HFF-Myc (cell line): ENCODE data around the gene AGPAT4.

Experiments used
- DNase-seq: peaks from one replicate; pipeline ENCODE4 v3.0.0-alpha.2; 2011; ENCODE audit warnings: low read depth; ENCODE audit errors: extremely low read depth
- H3K4me3 ChIP-seq: replicated peaks from 2 replicates; pipeline ENCODE4 v1.5.1; 2011; ENCODE audit warnings: low read depth, mild to moderate bottlenecking, control low read depth, low read length
- CTCF ChIP-seq: IDR thresholded peaks from 2 replicates; pipeline ENCODE4 v1.5.1; 2012; ENCODE audit warnings: mild to moderate bottlenecking, low read depth, low read length, control low read depth; ENCODE audit errors: missing control alignments

The AGPAT4 gene

DNA sequence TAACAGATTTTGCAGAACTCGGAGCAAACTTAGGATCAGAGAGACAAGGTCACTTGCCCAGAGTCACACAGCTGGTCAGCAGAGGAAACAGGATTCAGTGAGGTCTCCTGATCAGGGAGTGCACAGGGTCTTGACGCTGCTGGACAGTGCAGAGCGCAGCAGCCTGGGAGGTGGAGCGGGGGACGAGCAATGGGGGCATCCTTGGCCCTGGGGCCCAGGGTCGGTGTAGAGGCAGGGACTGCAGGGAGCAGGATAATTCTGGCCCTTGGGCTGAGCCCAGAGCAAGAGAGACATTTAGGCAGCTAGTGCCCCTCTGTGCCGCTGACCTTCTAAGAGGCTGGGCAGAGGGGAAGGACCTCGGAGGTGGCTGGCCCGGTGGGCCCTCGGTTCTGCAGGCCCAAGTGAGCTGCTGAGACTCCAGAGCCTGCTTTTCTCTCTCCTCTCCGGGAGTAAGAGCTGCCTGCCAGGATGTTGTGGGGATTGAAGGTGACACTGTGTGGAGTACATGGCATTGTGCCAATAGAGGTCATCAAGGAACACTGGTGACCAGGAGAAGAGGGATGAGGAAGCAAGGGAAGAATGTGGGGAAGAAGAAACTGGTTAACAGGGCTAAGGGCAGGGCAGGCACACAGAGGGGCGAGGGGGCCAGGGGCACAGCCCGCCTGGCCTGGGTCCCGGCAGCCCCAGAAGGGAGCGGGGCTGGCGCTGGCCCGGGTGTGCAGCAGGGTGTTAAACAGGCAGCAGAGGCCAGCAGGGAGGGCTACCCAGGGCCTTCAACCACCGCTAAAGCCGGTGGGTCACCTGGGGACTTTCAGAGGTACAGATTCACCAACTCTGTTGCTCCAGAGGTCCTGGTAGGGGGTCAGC lies 122.0 kb downstream of the AGPAT4 start:
- no peak for TF ChIP-seq CTCF
- DNase-seq, result no peak
- no peak overlapping the region for H3K4me3 ChIP-seq

DNA sequence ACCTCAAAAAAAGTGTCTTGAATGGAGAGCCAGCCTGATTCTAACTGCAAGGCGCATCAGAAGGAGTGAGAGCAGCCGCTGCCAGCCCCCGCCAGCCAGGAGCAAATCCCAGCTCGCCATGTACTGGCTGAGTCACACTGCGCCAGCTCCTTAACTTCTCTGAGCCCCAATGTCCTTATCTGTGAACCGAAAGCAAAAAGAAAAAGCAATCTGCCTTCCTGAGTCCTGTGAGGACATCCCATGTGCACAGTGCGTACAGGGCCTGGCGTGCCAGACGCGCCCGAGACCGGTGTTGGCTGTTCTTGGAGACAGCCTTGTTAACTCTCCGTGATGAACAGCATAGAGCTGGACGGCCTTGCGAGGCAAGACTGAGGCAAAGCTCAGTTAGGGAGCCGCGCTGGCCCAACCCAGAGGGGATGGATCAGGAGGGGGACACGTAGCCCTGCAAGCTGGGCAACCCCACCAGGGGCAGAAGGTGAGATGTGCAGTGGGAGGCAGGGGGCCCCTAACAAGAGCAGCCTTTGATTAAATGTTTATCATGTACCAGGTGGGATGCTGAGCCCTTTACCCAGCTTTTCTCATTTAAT lies 122.7 kb downstream of the AGPAT4 start:
- DNase-seq, result no peak
- no peak for TF ChIP-seq CTCF
- H3K4me3 ChIP-seq, result no peak overlapping the region

DNA sequence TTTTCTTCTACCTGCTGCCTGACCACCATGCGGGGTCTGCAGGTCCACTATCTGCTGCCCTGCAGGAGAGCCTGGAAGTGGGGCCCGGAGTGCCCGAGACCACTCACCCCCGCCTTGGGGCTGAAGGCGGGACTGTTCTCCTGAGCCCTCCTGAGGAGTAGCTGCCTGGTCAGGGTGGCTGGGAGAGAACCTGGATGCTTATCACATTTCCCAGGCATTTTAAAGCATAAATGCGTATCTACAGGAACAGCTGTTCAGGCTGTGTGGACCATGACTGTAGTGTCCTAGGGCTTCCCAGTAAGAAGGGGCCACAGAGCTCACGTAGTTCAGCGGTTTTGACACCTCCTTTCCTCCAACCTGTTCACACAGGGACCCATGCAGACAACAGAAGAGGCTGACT lies 123.3 kb downstream of the AGPAT4 start:
- no peak overlapping the region for H3K4me3 ChIP-seq
- TF ChIP-seq CTCF, result no peak
- no peak for DNase-seq

DNA sequence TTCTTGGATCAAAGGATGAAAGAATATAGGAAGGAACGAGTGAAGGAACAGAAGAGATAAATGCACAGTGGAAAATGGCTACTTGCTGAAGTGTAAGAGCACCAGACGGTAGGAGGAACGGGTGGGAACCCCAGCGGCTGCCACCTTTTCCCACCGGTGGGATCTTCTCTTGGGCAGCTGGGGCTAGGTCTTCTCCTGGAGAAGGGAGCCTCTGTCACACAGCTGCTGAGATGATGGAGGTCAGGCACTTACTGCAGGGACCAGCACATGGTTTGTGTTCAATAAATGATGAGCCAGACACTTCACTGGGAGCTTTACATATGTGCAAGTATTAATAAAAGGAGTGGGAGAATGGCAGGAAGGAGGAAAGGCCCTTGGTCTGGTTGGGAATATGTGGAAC lies 123.7 kb downstream of the AGPAT4 start:
- no peak for DNase-seq
- TF ChIP-seq CTCF, result no peak
- no peak overlapping the region for H3K4me3 ChIP-seq

DNA sequence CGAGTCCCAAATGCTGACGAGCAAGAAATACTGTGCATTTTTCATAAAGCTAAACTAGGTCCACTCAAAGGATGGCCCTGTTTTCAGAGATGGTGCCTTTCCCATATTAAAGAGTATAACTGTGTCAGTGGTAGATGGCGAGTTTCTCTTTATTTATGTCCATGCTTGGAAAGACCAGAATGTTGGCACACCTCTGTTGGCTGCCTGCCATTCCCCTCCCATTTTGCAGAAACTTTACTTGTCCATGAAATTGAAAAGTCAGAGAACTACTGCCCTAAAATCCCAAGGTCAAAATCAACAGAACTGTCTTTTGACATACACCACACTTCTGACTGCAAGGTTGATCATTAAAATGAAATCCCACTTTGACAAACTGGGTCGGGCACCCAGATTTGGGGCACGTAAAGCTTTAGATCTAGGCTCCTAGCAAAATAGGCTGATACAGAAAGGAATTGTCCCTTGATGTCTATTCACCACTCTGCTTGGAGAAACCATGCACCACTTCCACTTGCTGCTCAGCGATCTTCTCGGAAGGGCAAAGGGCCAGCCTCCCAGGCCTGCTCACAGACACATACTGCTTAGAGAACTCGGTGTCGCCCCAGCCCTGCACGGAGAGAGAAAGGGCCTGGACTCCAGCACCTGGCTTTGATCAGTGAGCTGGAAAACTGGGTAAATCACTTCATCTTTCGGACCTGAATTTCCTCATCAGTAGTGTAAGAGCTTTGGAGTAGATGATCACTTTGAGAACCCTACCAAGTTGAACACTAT lies 130.0 kb downstream of the AGPAT4 start:
- DNase-seq, result no peak
- H3K4me3 ChIP-seq, result no peak overlapping the region
- no peak for TF ChIP-seq CTCF

- no peak for DNase-seq
- TF ChIP-seq CTCF, result no peak
- no peak overlapping the region for H3K4me3 ChIP-seq
These were observed 130.9 kb downstream of the AGPAT4 start for GRCh38 chr6:161142957-161143296.
